WERI-Rb-1 (cell line): ENCODE results near the gene TECPR2.
A peak's percentile ranks its signal among the peaks of the same experiment; 100 is the strongest.
"Not testable (repeated sequence)": the region's sequence is repeated elsewhere in the genome, so short reads cannot be mapped to it uniquely, and the experiment has no call there.

Experiments
- DNase-seq: peaks from one replicate; pipeline ENCODE4 v3.0.0-alpha.2; 2020
- H3K27ac ChIP-seq: fragments of 250-450 bp; sonication (Bioruptor Pico); 2 replicates; pipeline ENCODE4 v1.5.1; 2020; ENCODE audit warnings: mild to moderate bottlenecking, moderate library complexity
- H3K27me3 ChIP-seq: fragments of 250-450 bp; sonication (Bioruptor Pico); 2 replicates; pipeline ENCODE4 v1.5.1; 2021; ENCODE audit warnings: mild to moderate bottlenecking, low read depth, moderate library complexity; ENCODE audit not compliant: insufficient read depth, severe bottlenecking
- H3K36me3 ChIP-seq: fragments of 250-450 bp; sonication (Bioruptor Pico); 2 replicates; pipeline ENCODE4 v1.5.1; 2020; ENCODE audit warnings: mild to moderate bottlenecking, moderate library complexity
- H3K4me3 ChIP-seq: 2 replicates; pipeline ENCODE4 v1.5.1; 2011; ENCODE audit warnings: low read depth, mild to moderate bottlenecking, control low read depth, low read length
- H3K9me3 ChIP-seq: fragments of 250-450 bp; sonication (Bioruptor Pico); 2 replicates; pipeline ENCODE4 v1.5.1; 2021; ENCODE audit warnings: mild to moderate bottlenecking, moderate library complexity; ENCODE audit not compliant: severe bottlenecking
- TF ChIP-seq, protein P1 (sequence below): IDR thresholded peaks from 2 replicates; pipeline ENCODE4 v1.5.1; 2011; ENCODE audit warnings: low read depth, mild to moderate bottlenecking, control low read depth, inconsistent platforms, low read length

TECPR2 gene

DNA sequence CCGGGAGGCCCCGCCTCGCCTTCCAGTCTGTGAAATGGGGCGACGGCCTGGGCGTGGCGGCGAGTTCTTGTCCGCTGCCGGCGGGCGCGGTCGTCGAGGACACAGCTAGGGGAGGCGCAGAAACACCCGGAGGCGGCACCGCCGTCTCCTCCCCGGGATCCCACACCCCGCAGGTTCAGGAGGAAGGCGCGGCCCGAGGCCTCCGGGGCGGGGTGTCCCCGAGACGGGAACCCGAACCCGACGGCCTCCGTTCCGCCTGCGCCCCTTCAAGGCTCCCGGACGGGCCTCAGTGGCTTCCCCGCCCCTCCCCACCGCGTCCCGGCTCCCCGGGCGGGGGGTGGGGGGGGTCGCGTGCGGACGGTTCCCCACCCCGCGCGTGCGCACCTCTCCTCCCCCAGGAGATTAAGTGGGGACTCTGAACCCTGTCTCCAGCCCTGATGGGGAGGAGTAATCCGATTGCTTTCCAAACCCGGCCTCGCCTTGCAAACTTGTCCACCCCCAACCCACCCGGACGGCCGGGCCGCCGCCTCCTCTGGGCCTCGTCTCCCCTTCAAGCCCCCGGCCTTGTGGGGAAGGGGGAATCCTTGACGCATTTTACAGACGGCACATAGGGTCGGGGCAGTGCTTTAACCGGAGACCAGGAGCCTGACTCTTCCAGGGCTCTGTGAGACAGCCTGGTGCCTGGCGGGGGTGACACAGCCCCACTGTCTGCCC lies 182.2 kb downstream of the TECPR2 start:
- Histone ChIP-seq H3K4me3 (peak overlapping the region; percentile 69), H3K36me3 (no peaks in the 10 kb centered on the region), H3K9me3 (peaks cover 3% of the 10 kb centered on the region), H3K27me3 (no peaks in the 10 kb centered on the region), H3K27ac (peak overlapping the region; percentile 98)
- peak; percentile 92 for DNase-seq
- TF ChIP-seq, protein P1, sequence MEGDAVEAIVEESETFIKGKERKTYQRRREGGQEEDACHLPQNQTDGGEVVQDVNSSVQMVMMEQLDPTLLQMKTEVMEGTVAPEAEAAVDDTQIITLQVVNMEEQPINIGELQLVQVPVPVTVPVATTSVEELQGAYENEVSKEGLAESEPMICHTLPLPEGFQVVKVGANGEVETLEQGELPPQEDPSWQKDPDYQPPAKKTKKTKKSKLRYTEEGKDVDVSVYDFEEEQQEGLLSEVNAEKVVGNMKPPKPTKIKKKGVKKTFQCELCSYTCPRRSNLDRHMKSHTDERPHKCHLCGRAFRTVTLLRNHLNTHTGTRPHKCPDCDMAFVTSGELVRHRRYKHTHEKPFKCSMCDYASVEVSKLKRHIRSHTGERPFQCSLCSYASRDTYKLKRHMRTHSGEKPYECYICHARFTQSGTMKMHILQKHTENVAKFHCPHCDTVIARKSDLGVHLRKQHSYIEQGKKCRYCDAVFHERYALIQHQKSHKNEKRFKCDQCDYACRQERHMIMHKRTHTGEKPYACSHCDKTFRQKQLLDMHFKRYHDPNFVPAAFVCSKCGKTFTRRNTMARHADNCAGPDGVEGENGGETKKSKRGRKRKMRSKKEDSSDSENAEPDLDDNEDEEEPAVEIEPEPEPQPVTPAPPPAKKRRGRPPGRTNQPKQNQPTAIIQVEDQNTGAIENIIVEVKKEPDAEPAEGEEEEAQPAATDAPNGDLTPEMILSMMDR: no peak

DNA sequence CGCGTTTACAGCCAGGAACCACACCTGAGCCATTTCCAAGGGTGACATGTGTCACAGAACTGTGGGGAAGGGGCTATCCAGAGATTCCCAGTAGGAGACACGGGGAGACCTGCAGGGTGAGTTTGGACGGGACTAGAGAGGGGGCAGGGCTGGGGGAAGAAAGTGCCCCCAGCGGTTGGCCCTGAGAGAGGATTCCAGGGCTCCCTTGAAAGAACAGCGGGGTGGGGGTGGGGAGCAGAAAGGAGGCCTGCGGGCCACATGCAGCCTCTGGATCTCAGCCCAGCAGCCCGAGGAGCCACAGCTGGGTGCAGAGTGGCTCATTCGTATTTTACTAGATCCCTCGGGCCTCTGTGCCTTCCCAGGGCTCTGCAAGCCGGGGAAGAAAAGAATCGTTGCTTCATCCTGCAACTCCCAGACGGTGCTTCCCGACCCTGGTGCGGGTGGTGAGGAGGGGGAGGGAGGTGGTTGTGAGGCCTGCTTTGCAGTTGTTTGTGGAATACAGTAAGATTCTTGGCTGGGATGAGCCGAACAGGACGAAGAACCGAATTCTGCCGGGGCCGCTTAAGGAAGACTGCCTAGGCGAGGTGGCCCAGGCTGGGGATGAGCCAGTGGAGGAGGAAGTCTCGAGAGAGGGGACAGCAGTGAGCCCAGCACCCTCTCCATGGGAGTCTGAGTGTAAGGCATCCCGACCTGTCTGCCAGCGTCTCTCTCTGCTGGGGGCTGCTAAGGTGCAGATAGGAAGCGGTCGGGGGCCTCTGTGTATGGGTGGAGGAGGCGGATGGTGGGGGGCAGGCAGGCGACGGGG lies 182.9 kb downstream of the TECPR2 start:
- Histone ChIP-seq H3K4me3 (peak overlapping the region; percentile 69), H3K27ac (peak overlapping the region; percentile 98), H3K36me3 (no peaks in the 10 kb centered on the region), H3K27me3 (no peaks in the 10 kb centered on the region), H3K9me3 (peaks cover 3% of the 10 kb centered on the region)
- DNase-seq: peak; percentile 79
- TF ChIP-seq, protein P1: peak; percentile 32; the same call in 1 of the 2 replicates

DNA sequence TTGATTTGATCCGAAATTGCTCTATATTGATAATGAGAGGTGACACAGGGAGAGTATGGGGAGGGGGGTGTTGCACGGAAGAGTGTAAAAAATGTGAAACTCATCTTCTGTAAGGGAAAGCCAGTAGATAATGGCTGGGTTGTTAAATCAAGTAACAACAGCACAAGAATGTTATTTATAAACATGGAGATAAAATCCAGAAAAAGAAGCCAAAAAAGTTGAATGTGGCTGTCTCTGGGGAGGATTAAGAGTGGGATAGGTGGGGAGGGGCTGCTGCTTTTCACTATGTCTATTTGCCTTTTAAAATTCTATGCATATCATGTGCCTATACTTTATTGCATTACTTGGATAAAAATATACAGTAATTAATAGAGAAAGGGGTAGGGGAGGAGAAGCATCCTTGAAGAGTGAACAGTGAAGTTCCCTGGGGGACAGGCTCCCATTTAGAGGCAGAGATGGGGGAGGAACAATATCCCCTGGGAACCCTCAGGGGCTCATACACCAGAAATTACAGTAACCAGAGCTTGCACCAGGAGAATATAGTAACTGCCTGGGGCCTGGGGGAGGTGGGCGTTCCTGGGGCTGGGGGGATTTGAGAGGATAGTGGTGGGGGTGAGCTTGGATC lies 186.0 kb downstream of the TECPR2 start:
- no peak overlapping the region for H3K27ac ChIP-seq
- H3K36me3 ChIP-seq: 0 out of 2 replicates have a peak, but pooled peaks cover 4% of the 10 kb centered on the region
- peaks cover 3% of the 10 kb centered on the region for H3K9me3 ChIP-seq
- TF ChIP-seq, protein P1: no peak
- no peak overlapping the region for H3K4me3 ChIP-seq
- no peak for DNase-seq
- H3K27me3 ChIP-seq: no peaks in the 10 kb centered on the region

DNA sequence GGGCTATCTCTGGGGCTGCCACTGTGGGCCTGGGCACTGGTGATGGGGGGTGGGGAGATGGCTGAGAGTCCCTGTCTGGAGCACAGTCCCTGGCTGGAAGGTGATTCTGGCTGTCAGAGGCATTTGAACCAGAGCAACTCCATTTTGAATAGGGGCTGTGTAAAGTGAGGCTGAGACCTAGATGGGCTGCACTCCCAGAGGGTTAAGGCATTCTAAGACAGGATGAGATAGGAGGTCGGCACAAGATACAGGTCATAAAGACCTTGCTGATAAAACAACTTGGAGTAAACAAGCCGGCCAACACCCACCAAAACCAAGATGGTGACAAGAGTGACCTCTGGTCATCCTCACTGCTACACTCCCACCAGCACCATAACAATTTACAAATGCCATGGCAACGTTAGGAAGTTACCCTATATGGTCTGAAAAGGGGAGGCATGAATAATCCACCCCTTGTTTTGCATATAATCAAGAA lies 188.2 kb downstream of the TECPR2 start:
- H3K4me3 ChIP-seq, H3K9me3 ChIP-seq, DNase-seq, H3K27ac ChIP-seq, H3K36me3 ChIP-seq, H3K27me3 ChIP-seq: not testable (repeated sequence)
